Ovary (tissue), 3 donors: ENCODE data around the gene ALPG.
"Not testable (repeated sequence)": the region's sequence is repeated elsewhere in the genome, so short reads cannot be mapped to it uniquely, and the experiment has no call there.

Experiments
- CTCF ChIP-seq, 3 donors: fragments of 450-650 bp in 2 of 3; fragments of 200-600 bp in 1 of 3; IDR thresholded peaks; one replicate each; pipeline versions ENCODE4 v1.5.1 to v1.8.0; 2016 to 2022; ENCODE audit warnings: antibody characterized with exemption in 3 of 3, mild to moderate bottlenecking in 1 of 3
- EP300 ChIP-seq: sonication (generic); formaldehyde crosslinking; IDR thresholded peaks from one replicate; pipeline ENCODE4 v1.6.1; 2017; ENCODE audit warnings: antibody characterized with exemption
- donor health status: DM: no; HTN: no; CAD: no.

DNA sequence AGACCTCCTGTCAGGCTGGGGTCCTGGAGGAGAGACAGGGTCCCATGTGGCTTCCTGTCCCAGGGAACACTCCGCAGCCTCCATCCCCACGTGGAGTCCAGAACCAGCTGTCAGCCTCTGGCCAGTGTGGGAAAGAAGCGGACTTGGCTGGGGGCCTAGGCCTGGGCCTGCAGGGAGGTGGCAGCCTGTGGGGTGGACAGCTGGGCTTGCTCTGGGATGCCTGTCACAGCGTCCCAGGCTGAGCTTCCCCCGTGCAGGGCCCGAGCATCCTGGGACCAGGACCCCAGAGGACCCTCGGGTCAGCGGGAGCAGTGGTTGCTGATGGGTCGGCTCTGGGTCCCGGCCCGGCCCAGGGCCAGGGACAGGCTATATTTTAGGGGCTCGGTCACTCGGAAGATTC is 35.8 kb downstream of the ALPG start:
- not testable (repeated sequence) for TF ChIP-seq CTCF (IDR thresholded peaks at IDR 0.05); EP300
